ENCODE data around the gene TEX14.
"Not testable (repeated sequence)": the region's sequence is repeated elsewhere in the genome, so short reads cannot be mapped to it uniquely, and the experiment has no call there.

Gene TEX14

DNA sequence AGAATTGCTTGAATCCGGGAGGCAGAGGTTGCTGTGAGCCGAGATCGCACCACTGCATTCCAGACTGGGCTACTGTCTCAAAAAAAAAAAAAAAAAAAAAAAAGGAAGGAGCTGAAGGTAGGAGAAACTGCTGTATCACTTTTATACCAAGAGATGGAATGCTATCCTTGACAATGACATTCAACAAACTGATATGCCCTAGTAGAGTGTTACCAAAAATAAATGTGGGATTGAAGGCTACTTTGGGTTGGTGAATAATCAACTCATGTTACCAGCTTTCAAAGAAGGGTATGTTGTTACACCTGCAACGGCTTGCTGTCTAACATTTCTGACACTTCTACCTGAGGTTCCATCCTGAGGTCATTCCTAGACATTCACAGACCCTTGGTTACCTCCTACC is 84.9 kb downstream of the TEX14 start:
- DNase-seq (ENCODE audit: low spot score): no peak

- DNase-seq (ENCODE audit: low spot score): no peak
These were observed 85.9 kb downstream of the TEX14 start for GRCh38 chr17:58605986-58606385.

- DNase-seq (ENCODE audit: low spot score): no peak
These were observed 86.4 kb downstream of the TEX14 start for GRCh38 chr17:58605470-58605869.

DNA sequence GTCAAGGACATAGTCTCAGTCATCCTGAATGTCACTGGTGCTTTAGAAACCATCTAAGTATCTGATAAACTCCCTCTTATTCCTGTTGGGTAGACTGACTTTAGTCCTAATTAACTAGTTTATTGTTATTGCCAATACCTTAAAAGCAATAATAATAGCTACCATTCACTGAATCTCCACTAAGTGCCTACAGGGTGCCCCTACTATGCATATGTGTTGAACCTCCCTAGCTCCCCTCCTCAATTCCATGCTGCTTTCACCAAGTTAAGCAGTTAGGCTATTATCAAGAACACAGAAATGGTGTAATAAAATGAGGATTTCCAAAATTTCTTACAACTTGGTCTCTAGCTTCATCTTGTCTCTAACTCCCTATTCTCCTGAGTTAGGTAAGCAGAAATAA is 89.9 kb downstream of the TEX14 start:
- no peak for DNase-seq (ENCODE audit: low spot score)

DNA sequence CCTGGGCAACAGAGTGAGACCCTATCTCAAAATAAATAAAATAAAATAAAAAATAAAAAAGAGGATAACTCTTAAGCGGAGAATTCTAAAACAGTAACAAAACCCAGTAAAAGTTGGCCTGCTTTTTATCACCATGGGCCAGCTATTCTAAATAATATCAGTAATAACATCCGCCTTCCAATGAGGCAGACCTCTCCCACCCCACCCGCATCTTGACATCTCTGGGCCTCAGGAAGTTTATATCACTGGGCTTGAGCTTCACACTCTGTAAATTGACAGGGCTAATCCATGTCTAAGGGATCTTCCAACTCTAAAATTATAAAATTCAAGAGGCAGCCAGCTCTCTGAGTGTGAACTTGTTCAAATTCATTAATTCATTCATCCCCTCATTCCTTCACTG is 94.5 kb downstream of the TEX14 start:
- no peak for DNase-seq (ENCODE audit: low spot score)

DNA sequence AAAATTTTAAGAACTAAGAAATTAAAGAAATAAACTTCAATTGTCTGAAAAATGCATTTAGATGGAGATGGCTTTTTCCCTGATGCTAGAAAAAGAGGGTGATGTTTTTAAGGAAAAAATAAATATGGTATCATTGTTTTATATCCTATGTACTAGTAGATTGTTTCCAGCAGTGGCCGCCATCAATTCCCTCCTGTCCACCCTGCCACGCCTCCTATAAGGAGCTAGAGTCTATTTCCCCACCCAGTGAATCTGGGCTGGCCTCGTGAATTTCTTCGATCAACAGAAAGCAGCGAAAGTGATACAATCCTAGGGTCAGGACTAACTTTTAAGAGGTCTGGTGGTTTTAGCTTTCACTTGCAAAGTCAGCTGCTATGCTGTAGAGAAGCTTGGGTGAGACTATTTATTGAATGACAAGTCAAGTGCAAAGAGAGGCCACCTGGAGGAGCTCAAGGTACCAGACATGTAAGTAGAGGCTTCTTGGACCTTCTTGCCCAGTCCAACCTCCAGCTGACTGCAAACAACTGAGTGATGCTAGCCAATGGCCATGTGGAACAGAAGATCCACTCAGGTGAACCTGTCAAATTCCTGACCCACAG is 96.6 kb downstream of the TEX14 start:
- no peak for DNase-seq (ENCODE audit: low spot score)

DNA sequence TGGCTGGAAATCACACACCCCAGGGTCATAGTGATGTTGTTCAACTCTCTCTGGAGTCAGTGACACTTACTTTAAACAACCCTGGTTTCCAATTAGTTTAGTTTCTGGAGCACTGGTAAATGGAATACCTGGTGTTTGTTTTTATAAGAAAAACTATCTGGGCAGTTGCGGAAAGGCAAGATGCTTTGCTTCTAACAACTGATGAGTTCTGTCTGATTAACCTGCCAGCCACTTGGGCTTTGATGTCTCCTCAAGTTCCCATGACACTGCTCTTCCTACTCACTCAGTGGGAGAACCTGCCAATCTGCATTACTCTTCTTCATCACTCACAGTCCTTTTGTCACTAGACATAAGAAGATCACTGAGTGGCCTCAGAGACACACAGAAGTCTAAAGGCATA is 98.7 kb downstream of the TEX14 start:
- no peak for DNase-seq (ENCODE audit: low spot score)

- DNase-seq (ENCODE audit: low spot score): no peak
These were observed 100.4 kb downstream of the TEX14 start for GRCh38 chr17:58591455-58591854.

DNA sequence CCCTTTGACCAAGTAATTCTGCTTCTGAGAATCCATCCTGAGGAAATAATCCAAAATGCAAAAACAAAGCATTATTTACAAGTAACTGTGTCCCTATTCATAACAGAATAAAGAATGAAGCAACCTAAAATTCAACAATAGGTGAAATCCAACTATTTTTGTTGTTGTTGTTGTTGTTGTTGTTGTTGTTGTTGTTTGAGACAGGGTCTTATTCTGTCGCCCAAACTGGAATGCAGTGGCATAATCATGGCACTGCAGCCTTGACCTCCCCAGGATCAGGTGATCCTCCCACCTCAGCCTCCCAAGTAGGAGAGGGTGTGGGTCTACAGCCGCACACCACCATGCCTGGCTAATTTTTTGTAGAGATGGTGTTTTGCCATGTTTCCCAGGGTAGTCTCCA is 101.5 kb downstream of the TEX14 start:
- DNase-seq (ENCODE audit: low spot score): no peak

- DNase-seq (ENCODE audit: low spot score): peak; percentile 88
These were observed 104.1 kb downstream of the TEX14 start for GRCh38 chr17:58587713-58588117.

DNA sequence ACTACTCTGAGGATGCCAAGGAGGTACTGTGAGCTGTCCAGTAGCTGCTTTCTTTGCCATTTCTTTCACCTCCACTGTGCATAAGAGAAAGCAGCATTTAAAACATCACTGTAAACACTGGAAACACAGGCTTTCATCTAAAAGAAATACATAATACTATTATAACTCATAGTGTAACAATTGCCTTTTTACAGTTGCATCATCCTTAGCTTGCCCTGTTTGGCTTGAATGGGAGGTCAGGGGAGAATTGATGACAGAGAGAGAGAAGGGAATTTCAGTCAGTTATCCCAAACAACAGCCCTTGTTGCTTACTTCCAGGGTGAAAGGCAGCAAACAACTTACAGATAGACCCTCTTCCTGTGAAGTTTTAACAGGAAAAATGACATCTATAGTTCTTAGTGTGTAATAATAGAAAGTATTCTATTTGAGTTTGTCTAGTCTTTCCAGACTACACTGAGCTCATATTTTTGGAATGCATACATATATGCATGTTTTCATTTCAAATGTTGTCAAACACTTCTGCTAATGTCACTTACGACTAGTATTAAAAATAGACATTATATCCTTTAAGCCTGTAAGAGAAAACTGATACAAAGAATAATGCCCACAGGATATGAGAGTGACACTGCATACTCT is 105.7 kb downstream of the TEX14 start:
- no peak for DNase-seq (ENCODE audit: low spot score)

- DNase-seq (ENCODE audit: low spot score): no peak
These were observed 106.3 kb downstream of the TEX14 start for GRCh38 chr17:58585554-58585953.

DNA sequence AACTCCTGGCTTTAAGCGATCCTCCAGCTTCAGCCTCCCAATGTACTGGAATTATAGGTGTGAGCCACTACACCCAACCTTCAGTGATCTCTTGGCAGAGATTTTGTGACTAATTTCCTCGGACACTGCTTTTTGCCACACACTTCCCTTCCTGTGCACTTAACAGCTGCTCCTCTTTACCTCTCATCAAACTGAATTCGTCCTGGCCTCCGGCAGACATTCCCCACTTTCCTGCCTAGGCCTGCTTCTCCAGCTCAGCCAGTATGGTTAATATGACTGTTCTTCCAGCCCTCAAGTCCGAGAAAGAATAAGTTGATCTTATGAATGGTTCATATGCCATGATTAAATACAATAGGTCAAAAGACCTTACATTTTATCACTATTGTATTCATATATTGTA is 108.4 kb downstream of the TEX14 start:
- DNase-seq (ENCODE audit: low spot score): no peak

DNA sequence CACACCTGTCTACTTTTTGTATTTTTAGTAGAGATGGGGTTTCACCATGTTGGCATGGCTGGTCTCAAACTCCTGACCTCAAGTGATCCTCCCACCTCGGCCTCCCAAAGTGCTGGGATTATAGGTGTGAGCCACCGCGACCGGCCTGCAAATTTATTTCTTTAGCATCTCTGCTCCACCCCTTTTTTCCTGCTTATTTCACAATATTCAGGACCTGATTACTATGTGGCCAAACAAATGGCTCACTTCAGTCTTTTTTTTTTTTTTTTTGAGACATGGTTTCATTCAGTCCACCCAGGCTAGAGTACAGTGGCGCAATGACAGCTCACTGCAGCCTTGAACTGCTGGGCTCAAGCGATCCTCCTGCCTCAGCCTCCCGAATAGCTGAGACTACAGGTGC is 109.1 kb downstream of the TEX14 start:
- DNase-seq (ENCODE audit: low spot score): not testable (repeated sequence)

DNA sequence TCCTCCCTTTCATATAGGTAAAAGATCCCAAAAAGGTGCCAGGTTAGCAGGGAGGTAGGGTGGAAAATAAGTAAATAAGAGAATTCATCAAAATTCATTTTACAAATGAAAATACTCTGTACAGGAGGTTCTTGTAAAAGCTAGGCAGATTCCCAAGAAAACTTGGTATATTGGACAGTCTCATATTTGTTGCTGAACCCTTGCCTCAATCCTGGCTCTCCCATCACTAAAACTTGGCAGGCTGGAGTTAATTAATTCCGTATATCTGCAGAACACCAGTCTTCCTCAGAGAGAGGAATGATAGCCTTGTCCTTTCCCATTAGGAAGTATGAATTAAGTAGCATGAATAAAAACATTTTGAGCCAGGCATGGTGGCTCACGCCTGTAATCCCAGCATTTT is 111.2 kb downstream of the TEX14 start:
- no peak for DNase-seq (ENCODE audit: low spot score)

DNA sequence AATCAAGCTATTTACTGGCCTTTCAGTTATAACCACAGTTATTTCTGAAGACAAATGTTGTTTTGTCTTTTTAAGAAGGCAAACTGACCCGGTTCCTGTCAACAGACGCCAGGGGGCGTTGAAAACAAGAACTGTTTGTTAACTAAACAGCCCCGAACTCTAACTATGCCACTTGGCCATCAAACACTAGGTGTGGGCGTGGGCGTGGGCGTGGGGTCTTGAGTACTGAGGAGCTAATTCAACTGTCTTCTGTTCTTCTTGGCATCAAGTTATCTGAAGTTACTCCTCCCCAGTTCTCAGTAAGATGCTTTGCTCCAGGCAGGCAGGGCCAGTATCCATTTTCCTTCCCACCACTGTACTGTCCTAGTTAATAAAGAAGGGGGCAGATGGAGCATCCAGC is 114.1 kb downstream of the TEX14 start:
- peak; percentile 28 for DNase-seq (ENCODE audit: low spot score)

DNA sequence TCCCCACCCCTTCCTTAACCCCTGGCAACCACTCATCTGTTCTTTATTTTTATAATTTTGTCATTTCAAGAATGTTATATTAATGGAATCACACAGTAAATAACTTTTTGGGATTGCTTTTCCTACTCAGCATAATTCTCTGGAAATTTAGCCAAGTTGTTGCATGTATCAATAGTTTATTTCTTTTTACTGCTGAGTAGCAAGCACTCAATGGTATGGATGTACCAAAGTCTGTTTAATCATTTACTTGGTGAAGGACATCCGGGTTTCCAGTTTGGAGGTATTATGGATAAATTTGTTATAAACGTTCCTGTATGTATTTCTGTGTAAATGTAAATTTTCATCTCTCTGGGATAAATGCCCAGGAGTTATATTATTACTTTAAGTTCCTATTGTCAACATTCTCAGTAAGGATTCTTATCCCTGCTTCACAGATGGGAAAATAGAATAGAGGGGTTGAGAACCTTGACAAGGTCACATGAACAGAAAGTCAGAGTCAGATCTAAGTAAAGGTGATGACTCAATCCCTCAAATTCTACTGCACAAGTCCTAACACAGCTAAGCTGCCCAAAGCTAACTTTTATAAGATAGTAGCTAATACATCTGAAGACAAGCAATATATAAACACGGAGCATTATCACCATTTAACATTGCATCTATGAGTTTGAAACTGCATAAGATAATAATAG is 115.0 kb downstream of the TEX14 start:
- DNase-seq (ENCODE audit: low spot score): no peak

GRCh38 chr17:58575511-58575910 is 116.3 kb downstream of the TEX14 start:
- no peak for DNase-seq (ENCODE audit: low spot score)

GRCh38 chr17:58574025-58574424 is 117.8 kb downstream of the TEX14 start:
- no peak for DNase-seq (ENCODE audit: low spot score)

- DNase-seq (ENCODE audit: low spot score): no peak
These were observed 119.0 kb downstream of the TEX14 start for GRCh38 chr17:58572846-58573245.

DNA sequence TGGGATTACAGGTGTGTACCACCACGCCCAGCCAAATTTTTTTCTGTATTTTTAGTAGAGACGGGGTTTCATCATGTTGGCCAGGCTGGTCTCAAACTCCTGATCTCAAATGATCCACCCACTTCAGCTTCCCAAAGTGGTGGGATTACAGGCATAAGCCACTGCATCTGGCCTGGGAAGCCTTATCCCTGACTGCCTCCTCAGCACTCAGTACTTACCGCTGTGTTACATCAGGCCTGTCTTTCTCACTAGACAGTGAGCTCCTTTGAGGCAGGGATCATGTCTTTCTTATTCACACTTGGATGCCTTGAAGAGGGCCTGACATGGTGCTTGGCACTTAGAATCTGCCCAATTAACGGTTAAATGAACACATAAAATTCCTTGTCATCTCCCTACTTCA is 121.1 kb downstream of the TEX14 start:
- DNase-seq (ENCODE audit: low spot score): no peak

DNA sequence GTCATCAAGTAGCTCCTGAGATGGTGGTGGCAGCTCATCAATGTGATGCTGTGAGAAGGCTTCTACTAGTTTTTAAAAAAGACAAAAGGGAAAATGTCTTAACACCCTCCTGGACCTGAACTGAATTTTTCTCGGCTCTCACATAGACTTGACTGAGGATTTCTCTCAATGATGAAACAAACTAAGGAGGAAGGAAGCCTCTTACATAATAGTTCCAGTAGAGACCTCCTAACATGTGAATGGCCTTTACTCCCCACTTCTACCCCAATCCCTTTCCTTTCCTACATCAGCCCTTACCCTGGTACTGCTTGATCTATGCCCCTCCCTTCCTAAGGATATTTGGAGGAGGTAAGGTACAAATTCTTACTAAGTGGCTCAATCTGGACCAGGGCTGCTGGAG is 122.6 kb downstream of the TEX14 start:
- DNase-seq (ENCODE audit: low spot score): no peak

DNA sequence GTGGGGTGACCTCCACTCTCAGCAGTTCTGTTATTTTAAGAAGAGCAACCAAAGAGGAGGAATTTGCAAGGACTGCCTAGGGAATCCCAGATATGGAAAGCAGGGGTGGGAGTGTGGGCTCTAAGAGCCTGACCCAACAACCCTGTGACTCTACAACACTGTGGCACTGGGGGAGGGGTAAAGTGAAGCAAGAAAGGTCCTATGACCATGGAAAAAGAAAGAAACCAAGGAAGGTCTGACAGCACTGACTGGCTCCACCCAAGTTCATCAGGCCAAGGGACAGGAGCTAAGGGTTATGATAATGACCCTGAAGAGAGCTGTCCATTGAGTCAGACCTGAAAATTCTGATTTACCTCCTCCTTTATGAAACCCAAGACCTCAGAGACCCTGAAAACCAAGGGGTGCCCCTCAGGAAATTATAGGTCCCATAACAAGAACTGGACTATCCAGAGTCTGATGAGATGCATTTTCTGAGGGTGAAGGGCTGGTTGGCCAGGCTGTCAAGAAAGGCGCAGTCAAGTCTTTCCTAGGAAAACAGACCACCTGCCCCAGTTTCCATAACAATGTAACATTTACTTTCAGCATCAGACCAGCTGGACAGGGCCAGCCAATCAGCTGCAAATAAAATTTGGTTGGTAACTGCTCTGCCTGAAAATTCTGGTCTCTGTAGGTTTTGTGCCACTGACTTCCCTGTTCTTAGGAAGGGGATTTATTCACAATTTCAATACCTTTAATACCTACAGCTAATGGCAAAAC is 123.6 kb downstream of the TEX14 start:
- no peak for DNase-seq (ENCODE audit: low spot score)

Data from HuH-7 (cell line).